AG08395 (cell line): ENCODE results near the gene OR8B3.

Experiments
- DNase-seq: peaks from one replicate; pipeline ENCODE4 v3.0.0; 2012; ENCODE audit warnings: mixed read lengths, low spot score

OR8B3 gene

DNA sequence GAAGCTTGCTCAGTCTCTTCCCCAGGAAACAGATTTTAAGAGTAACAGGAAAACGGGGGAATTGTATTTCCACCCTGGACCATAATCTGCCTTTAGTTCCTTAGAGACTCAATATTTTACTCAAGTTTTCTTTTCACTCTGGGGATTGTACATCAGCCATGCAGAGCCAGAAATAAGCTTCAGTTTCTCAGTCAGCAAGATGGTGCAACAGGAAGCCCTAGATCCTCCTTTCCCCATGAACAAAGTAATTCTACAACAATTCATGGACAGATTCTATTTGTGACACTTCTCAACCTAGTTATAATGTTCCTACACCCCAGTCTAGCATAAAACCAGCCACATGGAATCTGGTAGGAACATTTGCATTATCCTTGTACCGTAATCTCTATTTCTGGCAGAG lies 39.3 kb downstream of the OR8B3 start:
- no peak for DNase-seq

DNA sequence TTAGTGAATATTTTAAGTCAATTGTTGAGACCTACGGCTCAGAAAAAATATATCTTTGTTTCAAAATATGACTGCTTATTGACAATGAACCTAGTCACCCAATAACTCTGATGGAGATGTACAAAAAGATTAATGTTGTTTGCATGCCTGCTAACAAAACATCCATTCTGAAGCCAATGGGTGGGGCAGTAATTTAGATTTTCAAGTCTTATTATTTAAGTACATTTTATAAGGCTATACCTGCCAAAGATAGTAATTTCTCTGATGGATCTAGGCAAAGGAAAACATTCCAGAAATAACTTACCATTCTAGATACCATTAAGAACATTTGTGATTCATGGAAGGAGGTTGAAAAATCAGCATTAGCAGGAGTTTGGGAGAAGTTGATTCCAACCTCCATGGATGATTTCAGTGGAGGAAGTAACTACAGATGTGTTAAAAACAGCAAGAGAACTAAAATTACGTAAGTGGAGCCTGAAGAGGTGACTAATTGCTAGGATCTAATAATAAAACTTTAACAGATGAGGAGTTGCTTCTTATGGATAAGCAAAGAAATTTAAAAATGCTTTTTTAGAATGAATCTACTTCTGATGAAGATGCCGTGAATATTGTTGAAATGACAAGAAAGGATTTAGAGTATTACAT lies 52.4 kb downstream of the OR8B3 start:
- DNase-seq: no peak
